Glutamatergic neuron (in vitro differentiated cells): ENCODE results near the gene WFIKKN1. TPM values are rescaled to one million over a fixed set of nuclear protein-coding genes. Genes with fewer than 3 reads are reported as not detected.

Experiments
- DNase-seq: peaks from one replicate; pipeline ENCODE4 v3.0.0; 2022
- H3K27ac Mint-ChIP-seq: one replicate; pipeline ENCODE4 v1.8.0; 2020; ENCODE audit warnings: mild to moderate bottlenecking, mixed read lengths, inconsistent platforms; ENCODE audit not compliant: unreplicated experiment
- H3K27me3 Mint-ChIP-seq: one replicate; pipeline ENCODE4 v1.8.0; 2020; ENCODE audit warnings: mild to moderate bottlenecking, moderate library complexity, mixed read lengths, inconsistent platforms; ENCODE audit not compliant: unreplicated experiment
- H3K36me3 Mint-ChIP-seq: one replicate; pipeline ENCODE4 v1.8.0; 2020; ENCODE audit warnings: mild to moderate bottlenecking, mixed read lengths, inconsistent platforms; ENCODE audit not compliant: unreplicated experiment
- H3K4me1 Mint-ChIP-seq: one replicate; pipeline ENCODE4 v1.8.0; 2020; ENCODE audit warnings: mild to moderate bottlenecking, low read depth, mixed read lengths, inconsistent platforms; ENCODE audit not compliant: unreplicated experiment
- H3K4me3 Mint-ChIP-seq: one replicate; pipeline ENCODE4 v1.8.0; 2020; ENCODE audit warnings: mild to moderate bottlenecking, mixed read lengths, inconsistent platforms; ENCODE audit not compliant: unreplicated experiment
- H3K9me3 Mint-ChIP-seq: one replicate; pipeline ENCODE4 v1.8.0; 2020; ENCODE audit warnings: mild to moderate bottlenecking, moderate library complexity, mixed read lengths, inconsistent platforms; ENCODE audit not compliant: unreplicated experiment
- CTCF ChIP-seq: fragments of 200-600 bp; sonication (generic); IDR thresholded peaks from one replicate; pipeline ENCODE4 v1.5.0; 2021; ENCODE audit not compliant: partially characterized antibody, unreplicated experiment
- total RNA-seq: library from RNA; stranded (reverse); fragmentation: NEBNext Ultra II Directional; extraction: Animal tissue kit (Norgen Biotek cat#: 25700); gene quantifications from one replicate; pipeline ENCODE4 v1.2.1, GENCODE V29; 2021; ENCODE audit not compliant: unreplicated experiment

Gene WFIKKN1
- total RNA-seq, 1 donor from 2014 or later = 61.9 TPM

- no peak for TF ChIP-seq CTCF
- no peak for DNase-seq
- Mint-ChIP-seq H3K36me3 (peaks cover 16% of the 10 kb centered on the region), H3K27ac (peak overlapping the region; percentile 17), H3K27me3 (peaks cover 10% of the 10 kb centered on the region), H3K9me3 (peaks cover 3% of the 10 kb centered on the region), H3K4me1 (peaks cover 18% of the 10 kb centered on the region), H3K4me3 (peak overlapping the region; percentile 54)
Measured at GRCh38 chr16:609984-610383, 20.8 kb upstream of the WFIKKN1 start.

GRCh38 chr16:610513-611381 is 20.0 kb upstream of the WFIKKN1 start:
- H3K4me3 Mint-ChIP-seq = peak overlapping the region; percentile 54
- no peak overlapping the region for H3K27ac Mint-ChIP-seq
- peaks cover 3% of the 10 kb centered on the region for H3K9me3 Mint-ChIP-seq
- no peak for DNase-seq
- H3K4me1 Mint-ChIP-seq = peaks cover 20% of the 10 kb centered on the region
- peaks cover 17% of the 10 kb centered on the region for H3K36me3 Mint-ChIP-seq
- TF ChIP-seq CTCF = peak; percentile 52
- H3K27me3 Mint-ChIP-seq = peaks cover 13% of the 10 kb centered on the region

GRCh38 chr16:615122-615521 is 15.7 kb upstream of the WFIKKN1 start:
- Mint-ChIP-seq H3K4me1 (peaks cover 9% of the 10 kb centered on the region), H3K4me3 (no peak overlapping the region), H3K27ac (no peak overlapping the region), H3K9me3 (peaks cover 6% of the 10 kb centered on the region), H3K36me3 (peaks cover 21% of the 10 kb centered on the region), H3K27me3 (peaks cover 9% of the 10 kb centered on the region)
- no peak for DNase-seq
- TF ChIP-seq CTCF = no peak

- DNase-seq = no peak
- H3K4me1 Mint-ChIP-seq = peaks cover 13% of the 10 kb centered on the region
- no peak overlapping the region for H3K4me3 Mint-ChIP-seq
- peaks cover 10% of the 10 kb centered on the region for H3K27me3 Mint-ChIP-seq
- no peak overlapping the region for H3K27ac Mint-ChIP-seq
- peaks cover 8% of the 10 kb centered on the region for H3K9me3 Mint-ChIP-seq
- H3K36me3 Mint-ChIP-seq = peaks cover 21% of the 10 kb centered on the region
- TF ChIP-seq CTCF = no peak
Measured at GRCh38 chr16:616733-617586, 13.8 kb upstream of the WFIKKN1 start.

- H3K4me3 Mint-ChIP-seq = no peak overlapping the region
- peaks cover 16% of the 10 kb centered on the region for H3K4me1 Mint-ChIP-seq
- no peak overlapping the region for H3K27ac Mint-ChIP-seq
Measured at GRCh38 chr16:617855-618254, 12.9 kb upstream of the WFIKKN1 start.

More at GRCh38 chr16:617855-618254, 12.9 kb upstream of the WFIKKN1 start:
- Mint-ChIP-seq H3K27me3 (peaks cover 10% of the 10 kb centered on the region), H3K9me3 (peaks cover 10% of the 10 kb centered on the region), H3K36me3 (peaks cover 21% of the 10 kb centered on the region)
- DNase-seq = no peak
- TF ChIP-seq CTCF = no peak
